ENCODE data around the gene TIMM21. TPM values are rescaled to one million over a fixed set of nuclear protein-coding genes. Genes with fewer than 3 reads are reported as not detected.
A peak's percentile ranks its signal among the peaks of the same experiment; 100 is the strongest.

The TIMM21 gene
- total and polyA plus RNA-seq, 9 of the 15 experiments (the other 6 are each of a cell fraction or from before 2014, with no cell fraction given) = 54.7 to 229 (median 83.3) TPM

GRCh38 chr18:74140582-74140981, 7.7 kb upstream of the TIMM21 start:
- in situ Hi-C loops (cut with MboI) = no loop called here
- H3K9me1 ChIP-seq (ENCODE audit: control insufficient read depth, insufficient read depth, low read length) = no peaks in the 10 kb centered on the region
- H4K20me1 ChIP-seq (replicated peaks; ENCODE audit: control insufficient read depth, insufficient read depth, low read length) = no peaks in the 10 kb centered on the region
- no peak overlapping the region for H3K4me2 ChIP-seq (ENCODE audit: insufficient read depth, low read length)
- no peak overlapping the region for H3K4me3 ChIP-seq
- FAIRE-seq (no peak), DNase-seq (ENCODE audit: extremely low read depth in 1 of 4, low spot score in 3 of 4) (no peak), ATAC-seq (no peak)
- H3K79me2 ChIP-seq (ENCODE audit: control insufficient read depth, insufficient read depth, low read length) = no peaks in the 10 kb centered on the region
- no peaks in the 10 kb centered on the region; the same call in 2 of the 3 replicates for H3K36me3 ChIP-seq (ENCODE audit: control insufficient read depth, insufficient read depth, low read length)
- H3K27me3 ChIP-seq (ENCODE audit: control insufficient read depth in 2 of 2, insufficient read depth in 2 of 2, low read length in 2 of 2) = no peaks in the 10 kb centered on the region
- POLR2A ChIA-PET = no interaction called here
- CTCF ChIA-PET (ENCODE audit: low intra/inter-chr PET ratio) = no interaction called here
- no peak overlapping the region for H3K9ac ChIP-seq (ENCODE audit: insufficient read depth in 1 of 2, low read depth in 2 of 2, low read length in 2 of 2)
- BruUV-seq (replicated peaks) = no TSS peak
- peak overlapping the region; percentile 89 for H2AFZ ChIP-seq (ENCODE audit: low read depth, low read length)
- peaks cover 7 to 22% of the 10 kb centered on the region in 2 experiments for H3K4me1 ChIP-seq (replicated peaks in 1 of 2; ENCODE audit: control insufficient read depth in 2 of 2, insufficient read depth in 2 of 2, low read length in 2 of 2)
- intact Hi-C loops (cut with micrococcal nuclease) = loop anchor here (10.0 kb wide), 1 partner anchor 1734 kb away; no protein-coding TSS in a partner anchor
- WGBS (ENCODE audit: insufficient coverage, low coverage, missing lambda C conversion rate) = 64% methylated on average over 1 of the region's 1 CpG
- no peak overlapping the region; the same call in 2 of the 3 replicates for H3K27ac ChIP-seq (ENCODE audit: extremely low read depth, low read depth, low read length)
- TF ChIP-seq HMBOX1 (IDR thresholded peaks at IDR 0.05) = no peak
- TF ChIP-seq C11orf30 (IDR thresholded peaks at IDR 0.05; ENCODE audit: low read depth) = no peak
- TF ChIP-seq ZNF507 (tag; conservative IDR thresholded peaks at IDR 0.05) = no peak
- no peak for TF ChIP-seq PBX2 (CRISPR knock-in tag; IDR thresholded peaks at IDR 0.05; ENCODE audit: low read depth)
- no peak for TF ChIP-seq PBX2 (tag; conservative IDR thresholded peaks at IDR 0.05; ENCODE audit: low read depth)
- no peak for TF ChIP-seq NUFIP1 (IDR thresholded peaks at IDR 0.05; ENCODE audit: partially characterized antibody)
- no peak for TF ChIP-seq ZNF280B (CRISPR knock-in tag; IDR thresholded peaks at IDR 0.05)
- TF ChIP-seq ZNF586 (CRISPR knock-in tag; conservative IDR thresholded peaks at IDR 0.05) = no peak
- TF ChIP-seq MTA3 (IDR thresholded peaks at IDR 0.05; ENCODE audit: borderline replicate concordance) = no peak
- TF ChIP-seq NONO (IDR thresholded peaks at IDR 0.05; ENCODE audit: low read depth in 2 of 2, low read length in 1 of 2) = no peak
- TF ChIP-seq ZFP1 (CRISPR knock-in tag; IDR thresholded peaks at IDR 0.05) = no peak
- no peak for TF ChIP-seq GABPB1 (CRISPR knock-in tag; IDR thresholded peaks at IDR 0.05)
- no peak for TF ChIP-seq KDM5B (IDR thresholded peaks at IDR 0.05; ENCODE audit: insufficient replicate concordance, low read depth, low read length)
- TF ChIP-seq ZKSCAN1 (IDR thresholded peaks at IDR 0.05; ENCODE audit: low read depth, low read length) = no peak
- no peak for TF ChIP-seq FOS (IDR thresholded peaks at IDR 0.05; ENCODE audit: extremely low read depth, insufficient read length)
- TF ChIP-seq GATAD2A (IDR thresholded peaks at IDR 0.05) = no peak
- no peaks in the 10 kb centered on the region for H3K9me3 ChIP-seq (replicated peaks; ENCODE audit: control insufficient read depth, insufficient read depth, low read depth, low read length)

Data from K562 (cell line).